Hematopoietic multipotent progenitor cell treated with erythropoietin and hydrocortisone succinate and interleukin-3 and kit ligand, for 17 days (in vitro differentiated cells): ENCODE results near the gene NBEA.

Source experiments
- DNase-seq: peaks from one replicate; pipeline ENCODE4 v3.0.0-alpha.2; 2015; ENCODE audit warnings: low spot score

Gene NBEA

DNA sequence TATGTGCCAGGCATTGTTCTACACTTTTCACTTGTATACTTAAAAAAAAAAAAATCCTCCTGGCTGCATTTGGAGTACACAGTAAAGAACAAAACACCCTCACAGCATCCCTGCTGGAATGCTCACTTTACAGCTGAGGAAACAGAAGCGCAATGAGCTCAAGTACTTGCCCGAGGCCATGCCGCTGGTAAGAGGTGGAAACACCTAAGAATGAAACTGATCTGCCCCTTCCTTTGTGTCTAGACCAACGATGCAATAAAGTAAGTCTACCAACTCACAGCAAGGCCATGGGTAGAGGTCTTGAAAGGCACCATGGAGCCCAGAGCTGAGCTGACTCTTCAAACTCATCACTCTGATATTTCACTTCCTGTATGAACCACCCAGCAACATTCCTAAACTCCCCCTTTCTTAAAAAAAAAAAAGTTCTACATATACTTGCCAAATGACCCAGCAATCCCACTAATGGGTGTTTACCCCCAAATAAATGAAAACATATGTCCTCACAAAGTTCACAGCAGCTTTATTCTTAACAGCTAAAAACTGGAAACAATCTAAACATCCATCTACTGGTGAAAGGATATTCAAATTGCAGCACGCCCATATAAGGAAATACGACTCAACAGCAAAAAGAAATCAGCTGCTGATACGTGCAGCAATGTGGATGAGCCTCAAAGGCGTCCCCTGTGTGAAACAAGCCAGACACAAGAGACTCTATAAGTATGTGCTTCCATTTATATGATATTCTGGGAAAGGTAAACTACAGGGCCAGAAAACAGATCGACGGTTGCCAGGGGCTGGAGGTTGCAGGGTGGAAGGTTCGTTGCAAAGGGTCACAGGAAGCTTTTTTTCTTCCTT, 771.1 kb downstream of the NBEA start:
- DNase-seq = no peak

DNA sequence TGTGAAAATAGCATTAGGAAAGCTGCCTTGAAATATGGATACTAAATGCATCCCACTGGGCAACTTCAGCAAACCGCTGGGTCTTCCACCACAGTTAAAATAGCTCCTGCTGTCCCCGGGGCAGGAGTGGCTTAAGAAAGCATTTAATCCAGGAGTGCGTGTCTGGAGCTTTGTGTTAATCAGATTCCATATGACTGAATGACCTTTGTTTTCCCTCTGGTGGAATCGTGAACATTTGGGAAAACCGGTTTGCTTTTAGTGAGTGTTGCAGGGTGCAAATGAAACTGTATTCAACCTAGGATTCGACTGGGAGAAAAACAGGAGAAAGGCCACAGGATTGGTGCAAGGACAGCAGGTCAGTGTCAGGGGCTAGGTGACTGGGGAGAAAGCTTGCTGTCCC, 772.1 kb downstream of the NBEA start:
- no peak for DNase-seq

DNA sequence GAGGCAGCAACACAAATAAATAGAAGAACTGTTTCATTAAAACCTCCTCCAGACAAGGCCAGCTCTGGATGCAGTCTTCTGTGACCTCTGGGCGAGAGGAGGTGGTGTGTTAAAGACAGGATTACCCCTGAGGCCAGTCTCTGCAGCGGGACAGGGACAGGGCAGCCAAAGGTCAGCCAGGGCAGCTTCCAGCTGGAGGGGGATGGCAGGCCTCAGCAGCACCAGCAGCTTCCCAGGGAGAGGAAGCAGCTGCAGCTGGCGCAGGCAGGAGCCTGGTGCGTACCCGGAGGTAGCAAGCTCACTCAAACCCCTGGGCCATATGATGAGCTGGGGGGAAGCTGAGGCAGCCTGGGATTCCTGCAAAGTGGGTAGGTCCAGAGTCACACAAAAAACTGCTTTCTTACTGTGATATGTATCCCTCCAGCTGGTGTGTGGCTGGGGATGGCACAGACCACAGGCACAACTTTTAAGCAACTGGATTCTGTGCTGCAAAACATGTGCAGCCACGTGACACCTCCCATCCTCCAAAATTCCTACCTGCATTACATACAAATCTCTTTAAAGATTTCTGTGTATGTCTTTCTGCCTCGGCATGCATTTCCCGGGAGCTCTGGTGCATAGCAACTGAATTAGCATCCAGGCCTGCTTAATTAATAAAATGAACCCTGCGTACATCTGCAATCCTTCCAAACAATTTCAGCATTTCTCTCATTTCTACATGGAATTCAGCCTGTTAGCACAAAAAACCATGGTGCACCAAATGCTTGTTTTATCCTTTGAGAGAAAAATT, 772.7 kb downstream of the NBEA start:
- no peak for DNase-seq

DNA sequence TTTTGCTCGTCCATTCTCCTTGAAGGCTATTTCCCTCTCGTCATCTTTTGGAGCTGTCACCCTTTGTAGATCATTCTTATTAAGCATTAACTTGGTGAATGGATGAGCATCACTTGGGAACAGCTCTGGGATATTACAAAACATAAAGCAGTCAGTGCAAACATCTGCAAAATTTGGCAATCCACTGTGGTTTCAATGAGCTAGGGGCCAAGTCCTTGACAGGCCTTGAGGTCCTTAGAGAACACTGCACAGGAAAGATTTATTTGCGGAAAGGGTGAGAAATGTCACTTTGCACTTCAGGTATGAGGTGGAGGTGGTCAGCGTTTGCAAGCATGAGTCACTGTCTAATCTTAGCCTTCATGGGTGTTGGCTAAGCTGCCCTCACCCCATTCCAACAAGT, 774.1 kb downstream of the NBEA start:
- no peak for DNase-seq

DNA sequence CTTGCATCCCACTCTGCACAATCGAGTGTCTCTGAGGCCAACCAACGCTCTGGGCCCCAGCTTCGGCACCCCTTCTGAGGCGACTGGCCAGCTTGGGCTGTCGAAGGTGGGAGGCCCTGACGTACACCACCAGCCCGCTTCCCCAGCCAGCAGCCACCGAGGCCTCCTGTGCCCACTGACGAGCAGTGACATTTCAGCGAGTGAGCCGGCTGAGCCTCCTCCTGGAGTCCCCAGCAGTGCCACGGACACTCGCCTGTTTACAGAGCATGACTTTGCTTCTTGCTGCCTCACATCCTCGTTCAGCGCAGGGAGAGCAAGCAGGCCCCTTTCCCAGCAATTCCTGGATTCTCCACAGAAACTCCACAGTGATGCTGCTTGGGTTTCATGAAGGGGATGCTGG, 774.7 kb downstream of the NBEA start:
- no peak for DNase-seq

DNA sequence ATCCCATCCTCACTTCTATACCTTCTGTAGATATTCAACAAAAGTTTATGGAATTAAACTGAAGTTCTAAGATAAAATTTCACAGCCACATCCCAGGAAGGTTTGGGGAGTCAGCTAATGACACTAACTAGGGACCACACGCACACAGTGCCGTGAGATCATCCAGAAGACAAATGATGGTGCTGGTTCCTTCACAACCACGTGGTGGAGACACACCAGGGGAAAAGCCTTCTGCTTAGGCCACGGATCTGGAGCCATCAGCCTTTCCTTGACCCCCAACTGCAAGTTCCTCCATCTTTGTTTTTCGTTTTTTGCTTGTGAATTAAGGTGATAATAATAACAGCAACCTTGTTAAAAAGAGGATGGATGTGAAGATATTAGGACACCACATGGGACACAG, 776.0 kb downstream of the NBEA start:
- no peak for DNase-seq

DNA sequence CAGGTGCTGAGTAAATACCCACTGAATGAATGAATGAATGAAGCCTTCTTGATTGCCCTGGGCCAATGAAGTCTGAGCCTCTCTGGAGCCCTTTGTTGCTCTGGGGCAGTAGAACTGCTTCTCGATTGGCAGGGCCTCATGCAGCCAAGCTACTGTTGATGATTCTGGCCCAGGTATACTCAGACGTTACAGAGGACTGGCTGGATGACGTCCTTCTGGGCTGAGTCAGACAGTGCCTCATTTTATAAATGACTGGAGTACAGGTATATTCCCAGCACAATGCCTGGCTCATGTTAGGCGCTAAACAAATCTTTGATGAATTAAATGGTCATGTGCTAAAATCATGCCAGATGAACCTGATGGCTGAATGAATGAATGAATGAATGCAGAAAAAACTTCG, 778.2 kb downstream of the NBEA start:
- no peak for DNase-seq

DNA sequence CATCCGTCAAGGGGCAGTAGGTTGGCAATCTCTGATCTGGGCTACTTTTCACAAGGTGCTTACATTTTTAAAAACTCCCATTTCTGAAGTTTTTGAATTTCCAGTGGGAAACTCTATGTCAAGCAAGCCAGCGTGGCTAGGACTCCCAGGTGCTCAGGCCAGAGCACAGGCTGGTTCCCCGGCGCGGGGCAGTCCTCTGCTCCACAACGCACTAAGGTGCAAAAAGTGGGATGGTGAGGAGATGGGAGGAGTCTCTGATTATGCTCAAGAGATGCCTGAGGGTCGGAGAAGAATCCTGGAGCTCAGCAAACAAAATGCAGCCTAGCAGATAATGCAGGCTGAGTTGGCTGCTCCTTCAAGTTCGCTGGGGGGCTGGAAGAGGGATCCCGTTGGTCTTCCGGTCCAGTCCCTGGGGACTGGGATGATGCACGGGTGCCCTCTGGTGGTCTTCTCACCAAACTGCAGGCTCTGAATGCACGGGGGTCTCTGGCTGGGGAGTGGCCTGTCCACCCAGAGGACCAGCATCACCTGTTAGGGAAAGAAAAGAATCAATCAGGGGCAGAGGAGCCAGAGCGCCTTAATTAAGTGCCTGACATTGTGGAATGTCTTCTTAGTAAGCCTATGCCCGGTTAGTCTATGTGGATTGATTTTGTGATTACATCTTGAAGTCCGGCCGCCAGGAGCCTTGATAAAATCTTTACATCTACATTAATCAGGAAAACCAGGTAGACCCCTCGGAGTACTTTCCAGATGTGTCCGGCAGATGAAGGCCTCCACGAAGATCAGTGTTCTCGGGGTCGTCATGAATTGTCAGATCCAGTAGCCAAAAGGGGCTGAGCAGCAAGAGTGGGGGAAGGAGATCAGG, 778.9 kb downstream of the NBEA start:
- DNase-seq = peak; percentile 21
